HG02884 (cell line): Measurements from ENCODE around the gene STOX1.
A peak's percentile ranks its signal among the peaks of the same experiment; 100 is the strongest.
"Not testable (repeated sequence)": the region's sequence is repeated elsewhere in the genome, so short reads cannot be mapped to it uniquely, and the experiment has no call there.

Experiments used
- ATAC-seq: cut with Tn5 transposase; IDR thresholded peaks from one replicate; pipeline ENCODE4 v1.9.1; 2021; ENCODE audit warnings: mild to moderate bottlenecking, moderate library complexity; ENCODE audit not compliant: unreplicated experiment

STOX1 gene

GRCh38 chr10:68878496-68878895, 51.2 kb downstream of the STOX1 start:
- ATAC-seq = no peak

GRCh38 chr10:68879628-68880027, 52.3 kb downstream of the STOX1 start:
- ATAC-seq = no peak

- ATAC-seq = no peak
These were observed 52.9 kb downstream of the STOX1 start for GRCh38 chr10:68880181-68880580.

- ATAC-seq = no peak
These were observed 67.7 kb downstream of the STOX1 start for GRCh38 chr10:68895041-68895440.

GRCh38 chr10:68897336-68897741, 70.0 kb downstream of the STOX1 start:
- ATAC-seq = no peak

- ATAC-seq = no peak
These were observed 71.9 kb downstream of the STOX1 start for GRCh38 chr10:68899186-68899745.

- ATAC-seq = peak; percentile 34
These were observed 73.2 kb downstream of the STOX1 start for GRCh38 chr10:68900427-68901104.

GRCh38 chr10:68901105-68901927, 74.0 kb downstream of the STOX1 start, which contains the start of gene DDX50:
TSS of gene DDX50 (plus strand) at chr10:68901315. CDS start at chr10:68901385, 70 bp downstream.
- ATAC-seq = peak; percentile 97

- no peak for ATAC-seq
These were observed 75.1 kb downstream of the STOX1 start for GRCh38 chr10:68902382-68902781.

- no peak for ATAC-seq
These were observed 97.3 kb downstream of the STOX1 start for GRCh38 chr10:68924593-68924992.

- no peak for ATAC-seq
These were observed 98.2 kb downstream of the STOX1 start for GRCh38 chr10:68925489-68925888.

- not testable (repeated sequence) for ATAC-seq
These were observed 101.8 kb downstream of the STOX1 start for GRCh38 chr10:68929157-68929556.

- ATAC-seq = not testable (repeated sequence)
These were observed 102.6 kb downstream of the STOX1 start for GRCh38 chr10:68929888-68930287.

- ATAC-seq = not testable (repeated sequence)
These were observed 105.5 kb downstream of the STOX1 start for GRCh38 chr10:68932860-68933259.

- no peak for ATAC-seq
These were observed 107.7 kb downstream of the STOX1 start for GRCh38 chr10:68934994-68935393.

- ATAC-seq = no peak
These were observed 110.8 kb downstream of the STOX1 start for GRCh38 chr10:68938117-68938516.

- ATAC-seq = no peak
These were observed 111.6 kb downstream of the STOX1 start for GRCh38 chr10:68938884-68939283.

GRCh38 chr10:68940917-68941316, 113.6 kb downstream of the STOX1 start:
- ATAC-seq = not testable (repeated sequence)
